ENCODE results near the gene MRPL52.
A peak's percentile ranks its signal among the peaks of the same experiment; 100 is the strongest.

The MRPL52 gene

GRCh38 chr14:22830443-22831010 lies 840 bp downstream of the MRPL52 start:
- in situ Hi-C loops (cut with HindIII; ENCODE audit: low sequenced_read_pairs): no loop called here
- no peak for DNase-seq (ENCODE audit: low read depth, low spot score)
- peak overlapping the region; percentile 90 for H3K4me3 ChIP-seq (ENCODE audit: low read depth, low read length)
- TF ChIP-seq, protein P1, sequence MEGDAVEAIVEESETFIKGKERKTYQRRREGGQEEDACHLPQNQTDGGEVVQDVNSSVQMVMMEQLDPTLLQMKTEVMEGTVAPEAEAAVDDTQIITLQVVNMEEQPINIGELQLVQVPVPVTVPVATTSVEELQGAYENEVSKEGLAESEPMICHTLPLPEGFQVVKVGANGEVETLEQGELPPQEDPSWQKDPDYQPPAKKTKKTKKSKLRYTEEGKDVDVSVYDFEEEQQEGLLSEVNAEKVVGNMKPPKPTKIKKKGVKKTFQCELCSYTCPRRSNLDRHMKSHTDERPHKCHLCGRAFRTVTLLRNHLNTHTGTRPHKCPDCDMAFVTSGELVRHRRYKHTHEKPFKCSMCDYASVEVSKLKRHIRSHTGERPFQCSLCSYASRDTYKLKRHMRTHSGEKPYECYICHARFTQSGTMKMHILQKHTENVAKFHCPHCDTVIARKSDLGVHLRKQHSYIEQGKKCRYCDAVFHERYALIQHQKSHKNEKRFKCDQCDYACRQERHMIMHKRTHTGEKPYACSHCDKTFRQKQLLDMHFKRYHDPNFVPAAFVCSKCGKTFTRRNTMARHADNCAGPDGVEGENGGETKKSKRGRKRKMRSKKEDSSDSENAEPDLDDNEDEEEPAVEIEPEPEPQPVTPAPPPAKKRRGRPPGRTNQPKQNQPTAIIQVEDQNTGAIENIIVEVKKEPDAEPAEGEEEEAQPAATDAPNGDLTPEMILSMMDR (IDR thresholded peaks at IDR 0.05; ENCODE audit: low read depth, low read length): no peak

DNA sequence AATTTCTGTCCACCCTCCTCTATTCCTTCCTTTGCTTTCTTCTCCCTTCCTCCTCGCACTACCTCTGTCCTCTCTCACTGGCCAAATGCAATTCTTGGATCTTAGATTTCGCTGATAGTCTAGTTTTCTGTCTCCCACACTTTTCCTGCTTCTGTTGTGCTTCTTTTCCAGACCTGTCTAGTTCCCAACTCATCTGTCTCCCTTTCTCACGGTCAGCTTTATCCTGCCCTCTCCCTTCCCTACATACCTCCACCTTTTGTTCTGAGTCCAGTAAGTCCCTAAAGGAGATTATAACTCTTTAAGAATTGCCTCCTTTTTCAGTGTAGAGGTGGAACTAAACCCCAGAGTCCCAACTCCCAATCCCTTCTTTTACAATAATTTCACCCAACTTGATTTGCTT lies 5.8 kb downstream of the MRPL52 start:
- no peak for DNase-seq (ENCODE audit: low read depth, low spot score)
- in situ Hi-C loops (cut with HindIII; ENCODE audit: low sequenced_read_pairs): no loop called here
- TF ChIP-seq, protein P1 (IDR thresholded peaks at IDR 0.05; ENCODE audit: low read depth, low read length): no peak
- H3K4me3 ChIP-seq (ENCODE audit: low read depth, low read length): no peak overlapping the region

- TF ChIP-seq, protein P1 (IDR thresholded peaks at IDR 0.05; ENCODE audit: low read depth, low read length): peak; percentile 65
- in situ Hi-C loops (cut with HindIII; ENCODE audit: low sequenced_read_pairs): no loop called here
- peak within 1 kb of the TSS; percentile 99 for H3K4me3 ChIP-seq (ENCODE audit: low read depth, low read length)
- peak; percentile 93 for DNase-seq (ENCODE audit: low read depth, low spot score)
Measured at GRCh38 chr14:22836301-22837113, 6.8 kb downstream of the MRPL52 start, which contains the start of gene MMP14. Gene MMP14, plus strand, starts transcription at chr14:22836585. Its CDS starts 233 bp downstream, at chr14:22836818.

GRCh38 chr14:22837114-22837749 lies 7.5 kb downstream of the MRPL52 start:
- TF ChIP-seq, protein P1 (IDR thresholded peaks at IDR 0.05; ENCODE audit: low read depth, low read length): peak; percentile 3
- in situ Hi-C loops (cut with HindIII; ENCODE audit: low sequenced_read_pairs): no loop called here
- peak overlapping the region; percentile 99 for H3K4me3 ChIP-seq (ENCODE audit: low read depth, low read length)
- peak; percentile 59 for DNase-seq (ENCODE audit: low read depth, low spot score)

DNA sequence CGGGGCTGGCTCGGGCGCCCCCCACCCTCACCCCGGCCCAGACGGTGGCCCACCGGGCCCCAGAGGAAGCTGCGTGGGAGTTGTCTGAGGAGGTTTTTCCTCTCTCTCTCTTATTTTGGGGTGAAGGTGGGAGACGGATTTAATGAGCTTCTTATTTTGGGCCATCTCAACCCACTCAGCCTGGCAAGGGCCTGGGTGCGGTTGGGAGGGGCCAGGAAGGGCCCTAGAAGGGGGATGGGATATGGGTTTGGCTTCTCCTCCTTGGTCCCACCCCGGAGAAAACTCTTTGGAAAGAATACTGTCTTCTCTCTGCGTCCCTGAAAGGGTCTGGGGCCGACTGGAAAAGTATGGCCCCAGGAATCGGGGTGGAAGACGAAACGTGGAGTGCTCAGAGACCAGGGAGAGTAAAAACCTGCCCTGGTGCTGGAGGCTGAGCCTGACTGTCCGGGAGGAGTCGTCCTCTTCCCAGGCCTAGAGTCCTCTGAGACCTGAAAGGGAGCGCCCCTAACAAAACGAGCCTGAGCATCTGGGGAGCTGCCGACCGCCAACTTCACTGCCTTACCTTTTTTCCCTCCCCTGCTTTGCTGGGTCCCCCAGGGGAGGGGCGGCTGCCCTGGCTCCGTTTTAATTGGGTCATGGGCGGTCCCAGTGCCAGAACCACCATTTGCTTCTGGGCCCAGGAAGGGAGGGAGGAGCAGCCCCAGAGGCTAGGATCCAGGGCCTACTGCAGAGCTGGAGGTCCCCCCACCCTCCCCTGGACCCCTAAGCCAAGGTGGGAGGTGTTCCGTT lies 8.3 kb downstream of the MRPL52 start:
- in situ Hi-C loops (cut with HindIII; ENCODE audit: low sequenced_read_pairs): no loop called here
- TF ChIP-seq, protein P1 (IDR thresholded peaks at IDR 0.05; ENCODE audit: low read depth, low read length): no peak
- peak; percentile 48 for DNase-seq (ENCODE audit: low read depth, low spot score)
- peak overlapping the region; percentile 99 for H3K4me3 ChIP-seq (ENCODE audit: low read depth, low read length)

GRCh38 chr14:22838631-22839041 lies 8.9 kb downstream of the MRPL52 start:
- in situ Hi-C loops (cut with HindIII; ENCODE audit: low sequenced_read_pairs): no loop called here
- peak overlapping the region; percentile 99 for H3K4me3 ChIP-seq (ENCODE audit: low read depth, low read length)
- TF ChIP-seq, protein P1 (IDR thresholded peaks at IDR 0.05; ENCODE audit: low read depth, low read length): no peak
- DNase-seq (ENCODE audit: low read depth, low spot score): peak; percentile 80

Measured in astrocyte of the spinal cord (primary cell).